HepG2 (cell line): ENCODE data around the gene BRD3. TPM values are rescaled to one million over a fixed set of nuclear protein-coding genes. Genes with fewer than 3 reads are reported as not detected.

Experiments
- AGO1 ChIP-seq: fragments of 200-400 bp; formaldehyde crosslinking; IDR thresholded peaks from 2 replicates; pipeline ENCODE4 v1.6.1; 2017; ENCODE audit warnings: mild to moderate bottlenecking, low read depth, low read length, moderate library complexity; ENCODE audit not compliant: poor library complexity, severe bottlenecking
- ELF4 ChIP-seq: sonication (generic); formaldehyde crosslinking; IDR thresholded peaks from 2 replicates; pipeline ENCODE4 v1.5.0; 2020; ENCODE audit warnings: missing genetic modification reagents, mild to moderate bottlenecking, moderate library complexity, borderline replicate concordance
- GATAD2A ChIP-seq: IDR thresholded peaks from 2 replicates; pipeline ENCODE4 v1.6.1; 2016
- KDM2A ChIP-seq: sonication (generic); formaldehyde crosslinking; IDR thresholded peaks from 2 replicates; pipeline ENCODE4 v1.4.0; 2020; ENCODE audit warnings: low read depth, missing genetic modification reagents, borderline replicate concordance
- KDM5A ChIP-seq: fragments of 200-600 bp; sonication (generic); IDR thresholded peaks from 2 replicates; pipeline ENCODE4 v1.7.0; 2018; ENCODE audit warnings: antibody characterized with exemption, mild to moderate bottlenecking, low read length, borderline replicate concordance
- KLF9 ChIP-seq: IDR thresholded peaks from 2 replicates; pipeline ENCODE4 v1.6.1; 2016; ENCODE audit warnings: low read depth
- NCOA5 ChIP-seq: sonication (generic); formaldehyde crosslinking; IDR thresholded peaks from 2 replicates; pipeline ENCODE4 v1.4.0; 2020; ENCODE audit warnings: missing genetic modification reagents
- SOX5 ChIP-seq: IDR thresholded peaks from 2 replicates; pipeline ENCODE4 v1.6.1; 2016; ENCODE audit warnings: borderline replicate concordance
- ZFP1 ChIP-seq: IDR thresholded peaks from 2 replicates; pipeline ENCODE4 v1.6.1; 2016
- ZNF337 ChIP-seq: sonication (generic); formaldehyde crosslinking; IDR thresholded peaks from 2 replicates; pipeline ENCODE4 v1.5.1; 2020; ENCODE audit warnings: missing genetic modification reagents, low read depth, mild to moderate bottlenecking, borderline replicate concordance
- ZNF354B ChIP-seq: sonication (generic); formaldehyde crosslinking; IDR thresholded peaks from 2 replicates; pipeline ENCODE4 v1.8.0; 2022; ENCODE audit warnings: mild to moderate bottlenecking, missing genetic modification reagents
- ZNF558 ChIP-seq: sonication (generic); formaldehyde crosslinking; IDR thresholded peaks from 2 replicates; pipeline ENCODE4 v1.9.0; 2022; ENCODE audit warnings: mild to moderate bottlenecking, missing genetic modification reagents, borderline replicate concordance
- polyA plus RNA-seq, 8 experiments: library from polyadenylated mRNA; depleted of rRNA in 3 of 8; stranded (reverse) in 7 of 8; unstranded in 1 of 8; fragments of >200 nt; fragmentation: Illumina TruSeq in 4 of 8; extraction: Trizol in 4 of 8; gene quantifications; 2 replicates each; pipeline versions ENCODE4 v1.2.1 to v1.2.3, GENCODE V29; 2011 to 2016; ENCODE audit warnings: low read depth in 4 of 8, missing spikeins in 1 of 8, mixed read lengths in 1 of 8; ENCODE audit not compliant: insufficient read depth in 1 of 8
- total RNA-seq, 5 experiments: library from RNA; depleted of rRNA; stranded (reverse); fragments of >200 nt; fragmentation: Illumina TruSeq; extraction: Trizol; gene quantifications; 2 replicates each; pipeline ENCODE4 v1.2.3, GENCODE V29; 2016; ENCODE audit warnings: low read depth in 1 of 5
- TF ChIP-seq, protein P1 (sequence below): sonication (generic); formaldehyde crosslinking; conservative IDR thresholded peaks from 2 replicates; pipeline ENCODE4 v1.8.0; 2022; ENCODE audit warnings: missing genetic modification reagents
- TF ChIP-seq, protein P2 (sequence below): sonication (generic); formaldehyde crosslinking; IDR thresholded peaks from 2 replicates; pipeline ENCODE4 v1.4.0; 2020; ENCODE audit warnings: missing genetic modification reagents
- TF ChIP-seq, protein P3 (sequence below): sonication (generic); formaldehyde crosslinking; IDR thresholded peaks from 2 replicates; pipeline ENCODE4 v1.4.0; 2020; ENCODE audit warnings: missing genetic modification reagents, borderline replicate concordance
- TF ChIP-seq, protein P4 (sequence below): sonication (generic); formaldehyde crosslinking; IDR thresholded peaks from 2 replicates; pipeline ENCODE4 v1.8.1; 2022; ENCODE audit warnings: low read depth, mild to moderate bottlenecking, missing genetic modification reagents

Gene BRD3
- total and polyA plus RNA-seq, 2 of the 13 experiments (the other 11 are each of a cell fraction or from before 2014, with no cell fraction given), result 5.9 to 12.9 TPM

DNA sequence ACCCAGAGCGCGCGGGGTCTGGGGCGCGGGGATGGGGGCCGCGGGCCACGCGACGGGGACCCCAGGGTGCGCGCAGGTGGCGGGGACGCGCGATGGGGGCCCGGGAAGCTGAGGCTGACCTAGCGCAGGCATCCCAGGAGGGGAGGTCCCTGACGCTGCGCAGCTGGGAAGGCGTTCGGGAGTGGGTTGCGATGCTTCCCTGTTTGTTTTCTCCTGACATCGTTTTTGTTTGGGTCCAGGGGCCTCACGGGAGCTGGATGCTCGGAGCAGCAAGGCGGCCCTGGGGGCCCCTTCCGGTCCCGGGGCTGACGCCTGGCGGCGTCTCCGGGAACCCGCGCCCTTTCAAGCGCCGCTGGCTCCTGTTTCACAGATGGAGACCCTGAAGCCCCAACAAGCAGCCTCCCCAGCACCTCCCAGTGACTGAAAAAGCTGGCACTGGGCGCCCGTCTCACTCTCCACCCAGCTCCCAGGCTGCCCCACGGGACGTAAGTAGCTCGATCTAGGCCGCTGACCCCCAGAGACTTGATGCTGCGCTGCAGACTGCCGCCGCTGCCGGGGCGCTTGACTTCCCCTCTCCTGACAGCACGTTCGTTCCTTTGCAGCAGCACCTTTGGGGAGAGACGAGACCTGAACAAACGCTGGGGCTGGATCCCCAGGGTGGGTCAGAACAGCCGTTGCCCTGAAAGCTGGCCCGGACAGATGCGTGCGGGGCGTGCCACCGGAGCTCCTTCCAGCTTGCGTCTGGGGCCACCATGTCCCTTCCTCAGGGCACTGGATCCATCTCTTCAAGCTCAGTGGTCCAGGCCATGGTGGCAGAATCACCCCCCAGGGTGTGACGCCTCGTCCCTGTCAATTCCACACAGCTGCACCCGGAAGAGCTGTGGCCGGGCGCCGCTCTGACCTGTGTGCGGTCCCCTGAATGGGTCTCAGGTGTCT lies 42.0 kb downstream of the BRD3 start (continued):
- TF ChIP-seq, protein P1, sequence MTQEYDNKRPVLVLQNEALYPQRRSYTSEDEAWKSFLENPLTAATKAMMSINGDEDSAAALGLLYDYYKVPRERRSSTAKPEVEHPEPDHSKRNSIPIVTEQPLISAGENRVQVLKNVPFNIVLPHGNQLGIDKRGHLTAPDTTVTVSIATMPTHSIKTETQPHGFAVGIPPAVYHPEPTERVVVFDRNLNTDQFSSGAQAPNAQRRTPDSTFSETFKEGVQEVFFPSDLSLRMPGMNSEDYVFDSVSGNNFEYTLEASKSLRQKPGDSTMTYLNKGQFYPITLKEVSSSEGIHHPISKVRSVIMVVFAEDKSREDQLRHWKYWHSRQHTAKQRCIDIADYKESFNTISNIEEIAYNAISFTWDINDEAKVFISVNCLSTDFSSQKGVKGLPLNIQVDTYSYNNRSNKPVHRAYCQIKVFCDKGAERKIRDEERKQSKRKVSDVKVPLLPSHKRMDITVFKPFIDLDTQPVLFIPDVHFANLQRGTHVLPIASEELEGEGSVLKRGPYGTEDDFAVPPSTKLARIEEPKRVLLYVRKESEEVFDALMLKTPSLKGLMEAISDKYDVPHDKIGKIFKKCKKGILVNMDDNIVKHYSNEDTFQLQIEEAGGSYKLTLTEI (CRISPR knock-in tag), result no peak
- TF ChIP-seq SOX5 (CRISPR knock-in tag), result no peak
- TF ChIP-seq ZNF558 (CRISPR knock-in tag), result no peak
- no peak for TF ChIP-seq ZNF337 (CRISPR knock-in tag)
- TF ChIP-seq, protein P2, sequence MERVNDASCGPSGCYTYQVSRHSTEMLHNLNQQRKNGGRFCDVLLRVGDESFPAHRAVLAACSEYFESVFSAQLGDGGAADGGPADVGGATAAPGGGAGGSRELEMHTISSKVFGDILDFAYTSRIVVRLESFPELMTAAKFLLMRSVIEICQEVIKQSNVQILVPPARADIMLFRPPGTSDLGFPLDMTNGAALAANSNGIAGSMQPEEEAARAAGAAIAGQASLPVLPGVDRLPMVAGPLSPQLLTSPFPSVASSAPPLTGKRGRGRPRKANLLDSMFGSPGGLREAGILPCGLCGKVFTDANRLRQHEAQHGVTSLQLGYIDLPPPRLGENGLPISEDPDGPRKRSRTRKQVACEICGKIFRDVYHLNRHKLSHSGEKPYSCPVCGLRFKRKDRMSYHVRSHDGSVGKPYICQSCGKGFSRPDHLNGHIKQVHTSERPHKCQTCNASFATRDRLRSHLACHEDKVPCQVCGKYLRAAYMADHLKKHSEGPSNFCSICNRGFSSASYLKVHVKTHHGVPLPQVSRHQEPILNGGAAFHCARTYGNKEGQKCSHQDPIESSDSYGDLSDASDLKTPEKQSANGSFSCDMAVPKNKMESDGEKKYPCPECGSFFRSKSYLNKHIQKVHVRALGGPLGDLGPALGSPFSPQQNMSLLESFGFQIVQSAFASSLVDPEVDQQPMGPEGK (CRISPR knock-in tag), result no peak; the same call in 1 of the 2 replicates
- peak; percentile 46 for TF ChIP-seq KDM2A (CRISPR knock-in tag)
- no peak for TF ChIP-seq ZFP1 (CRISPR knock-in tag)
- TF ChIP-seq, protein P3, sequence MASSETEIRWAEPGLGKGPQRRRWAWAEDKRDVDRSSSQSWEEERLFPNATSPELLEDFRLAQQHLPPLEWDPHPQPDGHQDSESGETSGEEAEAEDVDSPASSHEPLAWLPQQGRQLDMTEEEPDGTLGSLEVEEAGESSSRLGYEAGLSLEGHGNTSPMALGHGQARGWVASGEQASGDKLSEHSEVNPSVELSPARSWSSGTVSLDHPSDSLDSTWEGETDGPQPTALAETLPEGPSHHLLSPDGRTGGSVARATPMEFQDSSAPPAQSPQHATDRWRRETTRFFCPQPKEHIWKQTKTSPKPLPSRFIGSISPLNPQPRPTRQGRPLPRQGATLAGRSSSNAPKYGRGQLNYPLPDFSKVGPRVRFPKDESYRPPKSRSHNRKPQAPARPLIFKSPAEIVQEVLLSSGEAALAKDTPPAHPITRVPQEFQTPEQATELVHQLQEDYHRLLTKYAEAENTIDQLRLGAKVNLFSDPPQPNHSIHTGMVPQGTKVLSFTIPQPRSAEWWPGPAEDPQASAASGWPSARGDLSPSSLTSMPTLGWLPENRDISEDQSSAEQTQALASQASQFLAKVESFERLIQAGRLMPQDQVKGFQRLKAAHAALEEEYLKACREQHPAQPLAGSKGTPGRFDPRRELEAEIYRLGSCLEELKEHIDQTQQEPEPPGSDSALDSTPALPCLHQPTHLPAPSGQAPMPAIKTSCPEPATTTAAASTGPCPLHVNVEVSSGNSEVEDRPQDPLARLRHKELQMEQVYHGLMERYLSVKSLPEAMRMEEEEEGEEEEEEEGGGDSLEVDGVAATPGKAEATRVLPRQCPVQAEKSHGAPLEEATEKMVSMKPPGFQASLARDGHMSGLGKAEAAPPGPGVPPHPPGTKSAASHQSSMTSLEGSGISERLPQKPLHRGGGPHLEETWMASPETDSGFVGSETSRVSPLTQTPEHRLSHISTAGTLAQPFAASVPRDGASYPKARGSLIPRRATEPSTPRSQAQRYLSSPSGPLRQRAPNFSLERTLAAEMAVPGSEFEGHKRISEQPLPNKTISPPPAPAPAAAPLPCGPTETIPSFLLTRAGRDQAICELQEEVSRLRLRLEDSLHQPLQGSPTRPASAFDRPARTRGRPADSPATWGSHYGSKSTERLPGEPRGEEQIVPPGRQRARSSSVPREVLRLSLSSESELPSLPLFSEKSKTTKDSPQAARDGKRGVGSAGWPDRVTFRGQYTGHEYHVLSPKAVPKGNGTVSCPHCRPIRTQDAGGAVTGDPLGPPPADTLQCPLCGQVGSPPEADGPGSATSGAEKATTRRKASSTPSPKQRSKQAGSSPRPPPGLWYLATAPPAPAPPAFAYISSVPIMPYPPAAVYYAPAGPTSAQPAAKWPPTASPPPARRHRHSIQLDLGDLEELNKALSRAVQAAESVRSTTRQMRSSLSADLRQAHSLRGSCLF (CRISPR knock-in tag), result no peak
- no peak for TF ChIP-seq GATAD2A (CRISPR knock-in tag)
- 0 out of 2 replicates have a peak, but pooled peaks have one; percentile 4 for TF ChIP-seq KLF9 (CRISPR knock-in tag)
- TF ChIP-seq ZNF354B (CRISPR knock-in tag), result no peak
- no peak for TF ChIP-seq ELF4 (CRISPR knock-in tag)
- TF ChIP-seq KDM5A, result peak; percentile 51; the same call in 1 of the 2 replicates
- TF ChIP-seq NCOA5 (CRISPR knock-in tag), result no peak
- TF ChIP-seq AGO1, result no peak
- TF ChIP-seq, protein P4, sequence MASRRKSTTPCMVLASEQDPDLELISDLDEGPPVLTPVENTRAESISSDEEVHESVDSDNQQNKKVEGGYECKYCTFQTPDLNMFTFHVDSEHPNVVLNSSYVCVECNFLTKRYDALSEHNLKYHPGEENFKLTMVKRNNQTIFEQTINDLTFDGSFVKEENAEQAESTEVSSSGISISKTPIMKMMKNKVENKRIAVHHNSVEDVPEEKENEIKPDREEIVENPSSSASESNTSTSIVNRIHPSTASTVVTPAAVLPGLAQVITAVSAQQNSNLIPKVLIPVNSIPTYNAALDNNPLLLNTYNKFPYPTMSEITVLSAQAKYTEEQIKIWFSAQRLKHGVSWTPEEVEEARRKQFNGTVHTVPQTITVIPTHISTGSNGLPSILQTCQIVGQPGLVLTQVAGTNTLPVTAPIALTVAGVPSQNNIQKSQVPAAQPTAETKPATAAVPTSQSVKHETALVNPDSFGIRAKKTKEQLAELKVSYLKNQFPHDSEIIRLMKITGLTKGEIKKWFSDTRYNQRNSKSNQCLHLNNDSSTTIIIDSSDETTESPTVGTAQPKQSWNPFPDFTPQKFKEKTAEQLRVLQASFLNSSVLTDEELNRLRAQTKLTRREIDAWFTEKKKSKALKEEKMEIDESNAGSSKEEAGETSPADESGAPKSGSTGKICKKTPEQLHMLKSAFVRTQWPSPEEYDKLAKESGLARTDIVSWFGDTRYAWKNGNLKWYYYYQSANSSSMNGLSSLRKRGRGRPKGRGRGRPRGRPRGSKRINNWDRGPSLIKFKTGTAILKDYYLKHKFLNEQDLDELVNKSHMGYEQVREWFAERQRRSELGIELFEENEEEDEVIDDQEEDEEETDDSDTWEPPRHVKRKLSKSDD (CRISPR knock-in tag), result no peak
